ENCODE measurements around the gene AIG1. TPM values are rescaled to one million over a fixed set of nuclear protein-coding genes. Genes with fewer than 3 reads are reported as not detected.

The AIG1 gene
- total RNA-seq, 1 donor from 2014 or later = 35.2 TPM

GRCh38 chr6:143103916-143104315, 43.2 kb downstream of the AIG1 start:
- FAIRE-seq (no peak), DNase-seq (ENCODE audit: low read depth) (no peak)
- peaks cover 2% of the 10 kb centered on the region for H3K4me1 ChIP-seq (ENCODE audit: insufficient read depth, low read length)
- peaks cover 2% of the 10 kb centered on the region for H3K36me3 Mint-ChIP-seq (ENCODE audit: low read depth, unreplicated experiment)
- H3K9me3 Mint-ChIP-seq (ENCODE audit: unreplicated experiment) = no peaks in the 10 kb centered on the region
- no peak for TF ChIP-seq CTCF (IDR thresholded peaks at IDR 0.05; ENCODE audit: insufficient read depth, low read depth, low read length)
- no peak for TF ChIP-seq EZH2 (IDR thresholded peaks at IDR 0.05; ENCODE audit: insufficient read depth, low read length)
- no peaks in the 10 kb centered on the region for H3K79me2 ChIP-seq (ENCODE audit: insufficient read depth, low read length)
- H3K9ac ChIP-seq (ENCODE audit: low read length) = no peak overlapping the region
- no peaks in the 10 kb centered on the region for H4K20me1 ChIP-seq (ENCODE audit: insufficient read depth, low read length)
- H3K27me3 ChIP-seq (ENCODE audit: insufficient read depth, low read length) = no peaks in the 10 kb centered on the region
- H2AFZ ChIP-seq (ENCODE audit: low read depth, low read length) = no peak overlapping the region
- H3K9me3 ChIP-seq (ENCODE audit: insufficient read depth, low read depth, low read length) = no peaks in the 10 kb centered on the region
- H3K27ac Mint-ChIP-seq (ENCODE audit: unreplicated experiment) = no peak overlapping the region
- no peaks in the 10 kb centered on the region for H3K36me3 ChIP-seq (ENCODE audit: insufficient read depth, low read length)
- H3K4me2 ChIP-seq (ENCODE audit: low read length) = no peak overlapping the region
- H3K4me3 ChIP-seq (ENCODE audit: insufficient read depth, low read depth, low read length) = no peak overlapping the region
- H3K4me1 Mint-ChIP-seq (ENCODE audit: low read depth, unreplicated experiment) = peaks cover 13% of the 10 kb centered on the region
- H3K4me3 Mint-ChIP-seq (ENCODE audit: unreplicated experiment) = no peak overlapping the region
- H3K27me3 Mint-ChIP-seq (ENCODE audit: low read depth, unreplicated experiment) = no peaks in the 10 kb centered on the region
- H3K27ac ChIP-seq (ENCODE audit: low read depth, low read length) = no peak overlapping the region

GRCh38 chr6:143107440-143107839, 46.8 kb downstream of the AIG1 start:
- H3K36me3 ChIP-seq (ENCODE audit: insufficient read depth, low read length) = no peaks in the 10 kb centered on the region
- FAIRE-seq (no peak), DNase-seq (ENCODE audit: low read depth) (no peak)
- no peak overlapping the region for H3K4me2 ChIP-seq (ENCODE audit: low read length)
- H3K36me3 Mint-ChIP-seq (ENCODE audit: low read depth, unreplicated experiment) = peaks cover 3% of the 10 kb centered on the region
- no peaks in the 10 kb centered on the region for H3K27me3 Mint-ChIP-seq (ENCODE audit: low read depth, unreplicated experiment)
- H4K20me1 ChIP-seq (ENCODE audit: insufficient read depth, low read length) = no peaks in the 10 kb centered on the region
- H3K9me3 ChIP-seq (ENCODE audit: insufficient read depth, low read depth, low read length) = no peaks in the 10 kb centered on the region
- no peak overlapping the region for H3K9ac ChIP-seq (ENCODE audit: low read length)
- no peak overlapping the region for H3K4me3 Mint-ChIP-seq (ENCODE audit: unreplicated experiment)
- no peaks in the 10 kb centered on the region for H3K9me3 Mint-ChIP-seq (ENCODE audit: unreplicated experiment)
- H3K4me3 ChIP-seq (ENCODE audit: insufficient read depth, low read depth, low read length) = no peak overlapping the region
- H3K4me1 ChIP-seq (ENCODE audit: insufficient read depth, low read length) = peaks cover 11% of the 10 kb centered on the region
- no peak overlapping the region for H3K27ac ChIP-seq (ENCODE audit: low read depth, low read length)
- H3K27me3 ChIP-seq (ENCODE audit: insufficient read depth, low read length) = no peaks in the 10 kb centered on the region
- no peak overlapping the region for H2AFZ ChIP-seq (ENCODE audit: low read depth, low read length)
- H3K27ac Mint-ChIP-seq (ENCODE audit: unreplicated experiment) = no peak overlapping the region
- TF ChIP-seq EZH2 (IDR thresholded peaks at IDR 0.05; ENCODE audit: insufficient read depth, low read length) = no peak
- no peak for TF ChIP-seq CTCF (IDR thresholded peaks at IDR 0.05; ENCODE audit: insufficient read depth, low read depth, low read length)
- no peaks in the 10 kb centered on the region for H3K79me2 ChIP-seq (ENCODE audit: insufficient read depth, low read length)
- peaks cover 30% of the 10 kb centered on the region for H3K4me1 Mint-ChIP-seq (ENCODE audit: low read depth, unreplicated experiment)

- H3K4me2 ChIP-seq (ENCODE audit: low read length) = no peak overlapping the region
- no peak overlapping the region for H3K9ac ChIP-seq (ENCODE audit: low read length)
- H3K27ac ChIP-seq (ENCODE audit: low read depth, low read length) = no peak overlapping the region
- H3K4me3 ChIP-seq (ENCODE audit: insufficient read depth, low read depth, low read length) = no peak overlapping the region
- no peaks in the 10 kb centered on the region for H3K9me3 ChIP-seq (ENCODE audit: insufficient read depth, low read depth, low read length)
- Mint-ChIP-seq H3K9me3 (ENCODE audit: unreplicated experiment) (no peaks in the 10 kb centered on the region), H3K4me3 (ENCODE audit: unreplicated experiment) (no peak overlapping the region), H3K36me3 (ENCODE audit: low read depth, unreplicated experiment) (peaks cover 3% of the 10 kb centered on the region), H3K27ac (ENCODE audit: unreplicated experiment) (no peak overlapping the region), H3K27me3 (ENCODE audit: low read depth, unreplicated experiment) (no peaks in the 10 kb centered on the region), H3K4me1 (ENCODE audit: low read depth, unreplicated experiment) (peaks cover 30% of the 10 kb centered on the region)
- H2AFZ ChIP-seq (ENCODE audit: low read depth, low read length) = no peak overlapping the region
- H3K79me2 ChIP-seq (ENCODE audit: insufficient read depth, low read length) = no peaks in the 10 kb centered on the region
- TF ChIP-seq EZH2 (IDR thresholded peaks at IDR 0.05; ENCODE audit: insufficient read depth, low read length) (no peak), CTCF (IDR thresholded peaks at IDR 0.05; ENCODE audit: insufficient read depth, low read depth, low read length) (no peak)
- DNase-seq (ENCODE audit: low read depth) = peak; percentile 44
- no peaks in the 10 kb centered on the region for H3K36me3 ChIP-seq (ENCODE audit: insufficient read depth, low read length)
- H3K27me3 ChIP-seq (ENCODE audit: insufficient read depth, low read length) = no peaks in the 10 kb centered on the region
- peaks cover 11% of the 10 kb centered on the region for H3K4me1 ChIP-seq (ENCODE audit: insufficient read depth, low read length)
- FAIRE-seq = no peak
- H4K20me1 ChIP-seq (ENCODE audit: insufficient read depth, low read length) = no peaks in the 10 kb centered on the region
Observed at GRCh38 chr6:143107911-143108761, 47.4 kb downstream of the AIG1 start.
